ENCODE measurements around the gene BRK1.
"Not testable (repeated sequence)": the region's sequence is repeated elsewhere in the genome, so short reads cannot be mapped to it uniquely, and the experiment has no call there.

Gene BRK1

GRCh38 chr3:10145685-10146084, 30.2 kb downstream of the BRK1 start:
- no peak for DNase-seq (ENCODE audit: low spot score)

- no peak for DNase-seq (ENCODE audit: low spot score)
Measured at GRCh38 chr3:10149226-10149625, 33.8 kb downstream of the BRK1 start.

DNA sequence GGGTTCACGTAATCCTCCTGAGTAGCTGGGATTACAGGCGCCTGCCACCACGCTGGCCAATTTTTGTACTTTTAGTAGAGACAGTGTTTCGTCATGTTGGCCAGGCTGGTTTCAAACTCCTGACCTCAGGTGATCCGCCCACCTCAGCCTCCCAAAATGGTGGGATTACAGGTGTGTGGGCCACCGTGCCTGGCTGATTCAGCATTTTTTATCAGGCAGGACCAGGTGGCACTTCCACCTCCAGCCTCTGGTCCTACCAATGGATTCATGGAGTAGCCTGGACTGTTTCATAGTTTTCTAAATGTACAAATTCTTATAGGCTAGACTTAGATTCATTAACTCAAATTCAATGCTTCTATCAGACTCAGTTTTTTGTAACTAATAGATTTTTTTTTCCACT, 35.5 kb downstream of the BRK1 start:
- DNase-seq (ENCODE audit: low spot score) = no peak

DNA sequence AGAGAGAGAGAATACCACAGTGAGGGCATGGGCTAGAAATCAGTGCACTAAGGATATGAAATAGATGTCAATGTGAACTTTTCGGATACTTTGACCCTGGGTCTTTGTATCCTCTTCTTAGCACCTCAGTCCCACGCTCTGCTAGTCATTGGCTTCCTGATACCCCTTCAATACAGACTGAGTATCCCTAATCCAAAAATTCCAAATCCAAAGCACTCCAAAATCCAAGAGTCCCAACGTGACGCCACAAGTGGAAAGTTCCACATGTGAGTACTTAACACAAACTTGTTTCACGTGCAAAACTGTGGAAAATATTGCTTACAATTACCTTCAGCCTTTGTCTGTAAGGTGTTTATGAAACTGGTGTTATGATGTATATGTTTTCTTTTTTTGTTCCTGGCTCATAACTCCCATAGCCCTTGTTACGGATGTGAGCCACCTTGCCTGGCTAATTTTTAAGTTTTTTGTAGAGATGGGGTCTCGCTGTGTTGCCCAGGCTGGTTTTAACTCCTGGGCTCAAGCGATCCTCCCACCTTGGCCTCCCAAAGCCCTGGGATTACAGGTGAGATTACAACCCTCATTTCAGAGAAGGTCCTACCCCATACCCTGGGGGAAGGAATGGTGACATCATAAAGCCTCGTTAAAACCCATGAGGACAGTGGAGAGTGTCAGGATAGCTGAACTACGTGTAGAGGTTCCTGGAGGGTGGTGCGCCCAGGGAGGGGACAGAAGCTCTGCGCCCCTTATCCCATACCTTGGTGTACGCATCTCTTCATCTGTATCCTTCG, 39.1 kb downstream of the BRK1 start:
- no peak for DNase-seq (ENCODE audit: low spot score)

DNA sequence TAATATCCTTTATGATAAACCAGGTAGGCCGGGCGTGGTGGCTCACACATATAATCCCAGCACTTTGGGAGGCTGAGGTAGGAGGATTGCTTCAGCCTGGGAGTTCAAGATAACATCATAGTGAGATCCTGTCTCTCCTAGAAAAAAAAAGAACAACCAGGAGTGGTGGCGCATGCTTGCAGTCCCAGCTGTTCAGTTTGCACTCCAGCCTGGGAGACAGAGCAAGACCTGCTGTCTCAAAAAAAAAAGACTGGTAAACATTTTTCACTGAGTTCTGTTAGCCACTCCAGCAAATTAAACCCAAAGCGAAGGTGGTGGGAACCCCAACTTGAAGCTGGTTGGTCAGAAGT, 39.6 kb downstream of the BRK1 start:
- no peak for DNase-seq (ENCODE audit: low spot score)

DNA sequence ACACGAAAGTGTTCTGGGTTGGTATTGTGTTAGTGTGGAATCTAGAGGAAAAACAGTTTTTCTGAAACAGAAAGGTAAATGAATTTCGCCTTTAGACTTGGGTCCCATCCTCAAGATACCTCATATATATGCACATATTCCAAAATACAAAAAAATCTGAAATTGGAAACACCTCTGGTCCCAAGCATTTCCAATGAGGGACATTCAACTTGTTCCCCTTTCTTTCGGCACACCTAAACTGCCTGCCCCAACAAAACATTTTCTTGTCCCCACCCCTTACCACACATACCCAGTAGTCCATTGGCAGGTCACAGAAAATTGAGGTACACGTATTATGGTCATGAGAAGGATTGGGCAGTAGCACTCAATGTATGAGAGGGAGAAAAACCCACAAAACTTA, 40.2 kb downstream of the BRK1 start:
- no peak for DNase-seq (ENCODE audit: low spot score)

GRCh38 chr3:10157031-10157430, 41.6 kb downstream of the BRK1 start:
- no peak for DNase-seq (ENCODE audit: low spot score)

GRCh38 chr3:10158555-10158954, 43.1 kb downstream of the BRK1 start:
- DNase-seq (ENCODE audit: low spot score) = not testable (repeated sequence)

DNA sequence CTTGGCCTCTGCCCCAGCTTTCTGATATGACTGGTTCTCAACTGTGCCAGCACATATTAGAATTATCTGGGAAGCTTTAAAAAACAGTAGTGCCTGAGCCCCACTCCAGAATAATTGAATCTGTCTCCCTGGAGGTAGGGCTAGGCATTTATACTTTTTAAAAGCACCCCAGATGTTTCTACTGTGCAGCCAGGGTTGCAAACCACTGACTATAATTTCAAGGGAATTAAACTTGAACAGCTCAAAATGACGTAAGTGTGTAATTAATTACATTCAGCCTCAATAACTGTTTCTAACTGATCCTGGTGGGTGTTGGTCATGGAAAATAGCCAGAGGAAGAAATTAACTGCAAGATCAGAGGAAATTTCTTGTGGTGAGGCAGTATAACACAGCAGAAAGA, 44.9 kb downstream of the BRK1 start:
- DNase-seq (ENCODE audit: low spot score) = no peak

- DNase-seq (ENCODE audit: low spot score) = no peak
Measured at GRCh38 chr3:10160925-10161324, 45.5 kb downstream of the BRK1 start.

- DNase-seq (ENCODE audit: low spot score) = no peak
Measured at GRCh38 chr3:10162185-10162584, 46.7 kb downstream of the BRK1 start.

- DNase-seq (ENCODE audit: low spot score) = not testable (repeated sequence)
Measured at GRCh38 chr3:10164201-10164545, 48.7 kb downstream of the BRK1 start.

GRCh38 chr3:10164546-10165393, 49.3 kb downstream of the BRK1 start, which contains the start of gene IRAK2:
IRAK2 (plus strand) TSS chr3:10164919; CDS start chr3:10164955, 36 bp downstream.
- DNase-seq (ENCODE audit: low spot score) = peak; percentile 82

GRCh38 chr3:10166213-10166604, 50.7 kb downstream of the BRK1 start:
- DNase-seq (ENCODE audit: low spot score) = no peak

DNA sequence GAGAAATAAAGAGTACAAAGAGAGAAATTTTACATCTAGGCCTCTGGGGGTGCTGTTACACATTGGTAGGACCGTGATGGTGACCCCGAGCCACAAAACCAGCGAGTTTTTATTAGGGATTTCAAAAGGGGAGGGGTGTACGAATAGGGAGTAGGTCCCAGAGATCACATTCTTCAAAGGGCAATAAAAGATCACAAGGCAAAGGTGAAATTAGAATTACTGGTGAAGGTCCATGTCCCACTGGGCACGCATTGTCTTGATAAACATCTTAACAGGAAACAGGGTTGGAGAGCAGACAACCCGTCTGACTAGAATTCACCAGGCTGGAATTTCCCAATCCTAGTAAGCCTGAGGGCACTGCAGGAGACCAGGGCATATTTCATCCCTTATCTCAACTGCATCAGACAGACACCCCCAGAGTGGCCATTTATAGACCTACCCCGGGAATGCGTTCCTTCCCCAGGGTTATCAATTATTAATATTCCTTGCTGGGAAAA, 53.6 kb downstream of the BRK1 start:
- DNase-seq (ENCODE audit: low spot score) = no peak

- no peak for DNase-seq (ENCODE audit: low spot score)
Measured at GRCh38 chr3:10170915-10171478, 55.5 kb downstream of the BRK1 start.

GRCh38 chr3:10173095-10173925, 57.8 kb downstream of the BRK1 start:
- DNase-seq (ENCODE audit: low spot score) = no peak

- no peak for DNase-seq (ENCODE audit: low spot score)
Measured at GRCh38 chr3:10173926-10174435, 58.5 kb downstream of the BRK1 start.

DNA sequence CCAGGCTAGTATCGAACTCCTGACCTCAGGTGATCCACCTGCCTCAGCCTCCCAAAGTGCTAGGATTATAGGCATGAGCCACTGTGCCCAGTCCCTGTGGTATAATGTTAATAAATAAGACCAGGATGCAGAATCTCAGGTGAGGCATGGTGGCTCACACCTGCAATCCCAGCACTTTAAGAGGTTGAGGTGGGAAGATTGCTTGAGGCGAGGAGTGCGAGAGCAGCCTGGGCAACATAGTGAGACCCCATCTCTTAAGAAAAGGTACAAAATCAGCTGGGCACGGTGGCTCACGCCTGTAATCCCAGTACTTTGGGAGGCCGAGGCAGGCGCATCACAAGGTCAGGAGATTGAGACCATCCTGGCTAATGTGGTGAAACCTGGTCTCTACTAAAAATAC, 59.9 kb downstream of the BRK1 start:
- not testable (repeated sequence) for DNase-seq (ENCODE audit: low spot score)

GRCh38 chr3:10176150-10176549, 60.7 kb downstream of the BRK1 start:
- DNase-seq (ENCODE audit: low spot score) = not testable (repeated sequence)
